LNCaP clone FGC (cell line): ENCODE measurements around the gene RAB11A.

Experiments
- DNase-seq: peaks from one replicate; pipeline ENCODE4 v3.0.0-alpha.2; 2011; ENCODE audit warnings: low read depth
- H3K4me3 ChIP-seq: 2 replicates; pipeline ENCODE4 v1.5.1; 2011; ENCODE audit warnings: mild to moderate bottlenecking, low read depth, low read length, control low read depth
- CTCF ChIP-seq: IDR thresholded peaks from 2 replicates; pipeline ENCODE4 v1.5.1; 2012; ENCODE audit warnings: mild to moderate bottlenecking; ENCODE audit not compliant: control insufficient read depth, insufficient read depth; ENCODE audit errors: extremely low read depth

Gene RAB11A

GRCh38 chr15:65920825-65921309 is 51.6 kb downstream of the RAB11A start:
- DNase-seq = no peak
- no peak overlapping the region for H3K4me3 ChIP-seq
- no peak for TF ChIP-seq CTCF

GRCh38 chr15:65921780-65922179 is 52.5 kb downstream of the RAB11A start:
- DNase-seq = no peak
- no peak for TF ChIP-seq CTCF
- H3K4me3 ChIP-seq = no peak overlapping the region

- H3K4me3 ChIP-seq = no peak overlapping the region
- TF ChIP-seq CTCF = no peak
- no peak for DNase-seq
These were observed 53.3 kb downstream of the RAB11A start for GRCh38 chr15:65922621-65923020.

GRCh38 chr15:65923264-65923663 is 54.0 kb downstream of the RAB11A start:
- DNase-seq = no peak
- no peak overlapping the region for H3K4me3 ChIP-seq
- TF ChIP-seq CTCF = no peak

GRCh38 chr15:65924004-65924403 is 54.7 kb downstream of the RAB11A start:
- no peak for DNase-seq
- no peak for TF ChIP-seq CTCF
- H3K4me3 ChIP-seq = no peak overlapping the region

GRCh38 chr15:65925338-65925737 is 56.0 kb downstream of the RAB11A start:
- no peak for DNase-seq
- no peak overlapping the region for H3K4me3 ChIP-seq

More at GRCh38 chr15:65925338-65925737, 56.0 kb downstream of the RAB11A start:
- no peak for TF ChIP-seq CTCF
